Brain microvascular endothelial cell (primary cell): Measurements from ENCODE around the gene PINLYP.

Experiments
- DNase-seq: peaks from one replicate; pipeline ENCODE4 v3.0.0-alpha.2; 2020
- H3K27ac ChIP-seq: fragments of 250-450 bp; sonication (Bioruptor Pico); 2 replicates; pipeline ENCODE4 v1.5.1; 2020; ENCODE audit warnings: mild to moderate bottlenecking, moderate library complexity
- H3K27me3 ChIP-seq: fragments of 250-450 bp; sonication (Bioruptor Pico); replicated peaks from 2 replicates; pipeline ENCODE4 v1.5.1; 2020; ENCODE audit warnings: mild to moderate bottlenecking
- H3K36me3 ChIP-seq: fragments of 250-450 bp; sonication (Bioruptor Pico); replicated peaks from 2 replicates; pipeline ENCODE4 v1.5.1; 2020; ENCODE audit warnings: mild to moderate bottlenecking
- H3K4me3 ChIP-seq: 2 replicates; pipeline ENCODE4 v1.5.1; 2011; ENCODE audit warnings: low read depth, mild to moderate bottlenecking, control low read depth, low read length, moderate library complexity
- CTCF ChIP-seq: IDR thresholded peaks from 2 replicates; pipeline ENCODE4 v1.5.1; 2011; ENCODE audit warnings: low read depth, mild to moderate bottlenecking, moderate library complexity, low read length, control low read depth, inconsistent platforms; ENCODE audit errors: missing control alignments
- in situ Hi-C: cut with HindIII; loops from 2 replicates; pipeline ENCODE4 v1.10.0; 2017; ENCODE audit warnings: low sequenced_read_pairs, low pct_ligation_motif_present

PINLYP gene

GRCh38 chr19:43538922-43539321 is 36.7 kb upstream of the PINLYP start:
- in situ Hi-C loops: no loop called here
- peaks cover 10% of the 10 kb centered on the region for H3K36me3 ChIP-seq

GRCh38 chr19:43540381-43540780 is 35.2 kb upstream of the PINLYP start:
- no peak for TF ChIP-seq CTCF
- peaks cover 12% of the 10 kb centered on the region for H3K36me3 ChIP-seq
- in situ Hi-C loops: no loop called here
- H3K27me3 ChIP-seq: no peaks in the 10 kb centered on the region
- no peak for DNase-seq
- no peak overlapping the region for H3K27ac ChIP-seq
- no peak overlapping the region for H3K4me3 ChIP-seq

More at GRCh38 chr19:43538922-43539321, 36.7 kb upstream of the PINLYP start:
- no peak for DNase-seq
- Histone ChIP-seq H3K27ac (no peak overlapping the region), H3K27me3 (no peaks in the 10 kb centered on the region), H3K4me3 (no peak overlapping the region)
- no peak for TF ChIP-seq CTCF

- no peak overlapping the region for H3K4me3 ChIP-seq
- H3K27me3 ChIP-seq: no peaks in the 10 kb centered on the region
- in situ Hi-C loops: no loop called here
- H3K36me3 ChIP-seq: peaks cover 12% of the 10 kb centered on the region
- DNase-seq: no peak
- no peak for TF ChIP-seq CTCF
- H3K27ac ChIP-seq: no peak overlapping the region
Observed at GRCh38 chr19:43541920-43542650, 33.5 kb upstream of the PINLYP start.

GRCh38 chr19:43544077-43544476 is 31.5 kb upstream of the PINLYP start:
- H3K4me3 ChIP-seq: no peak overlapping the region
- no peaks in the 10 kb centered on the region for H3K27me3 ChIP-seq
- TF ChIP-seq CTCF: no peak
- H3K36me3 ChIP-seq: peaks cover 10% of the 10 kb centered on the region
- H3K27ac ChIP-seq: no peak overlapping the region
- no peak for DNase-seq
- in situ Hi-C loops: no loop called here

GRCh38 chr19:43545276-43545675 is 30.3 kb upstream of the PINLYP start:
- TF ChIP-seq CTCF: no peak
- no peak for DNase-seq
- no peak overlapping the region for H3K4me3 ChIP-seq

GRCh38 chr19:43545981-43546380 is 29.6 kb upstream of the PINLYP start:
- no peak for TF ChIP-seq CTCF
- no peak for DNase-seq
- H3K4me3 ChIP-seq: no peak overlapping the region
- H3K27ac ChIP-seq: no peak overlapping the region
- H3K36me3 ChIP-seq: peaks cover 10% of the 10 kb centered on the region
- H3K27me3 ChIP-seq: no peaks in the 10 kb centered on the region
- in situ Hi-C loops: no loop called here

More at GRCh38 chr19:43545276-43545675, 30.3 kb upstream of the PINLYP start:
- in situ Hi-C loops: no loop called here
- Histone ChIP-seq H3K36me3 (peaks cover 6% of the 10 kb centered on the region), H3K27me3 (no peaks in the 10 kb centered on the region), H3K27ac (no peak overlapping the region)
